Cardiac muscle cell (in vitro differentiated cells and primary cell): Measurements from ENCODE around the gene HIVEP2. TPM values are rescaled to one million over a fixed set of nuclear protein-coding genes. Genes with fewer than 3 reads are reported as not detected.

Experiments
- DNase-seq, 2 donors: peaks; one replicate each; pipeline versions ENCODE4 v3.0.0 to v3.0.0-alpha.2; 2010 to 2017; ENCODE audit warnings: low read depth in 1 of 2, low spot score in 1 of 2
- H3K27ac ChIP-seq: fragments of 200-600 bp; sonication (generic); 2 replicates; pipeline ENCODE4 v1.5.1; 2016
- H3K27me3 ChIP-seq: fragments of 200-600 bp; sonication (generic); 2 replicates; pipeline ENCODE4 v1.6.0; 2016; ENCODE audit warnings: control low read depth
- H3K36me3 ChIP-seq: fragments of 200-600 bp; sonication (generic); 2 replicates; pipeline ENCODE4 v1.5.1; 2016; ENCODE audit warnings: control low read depth
- H3K4me1 ChIP-seq: fragments of 200-600 bp; sonication (generic); 2 replicates; pipeline ENCODE4 v1.8.1; 2017; ENCODE audit warnings: low read depth, mild to moderate bottlenecking, mixed run types
- H3K4me3 ChIP-seq: fragments of 200-600 bp; sonication (generic); 2 replicates; pipeline ENCODE4 v1.5.1; 2016; ENCODE audit warnings: mild to moderate bottlenecking
- H3K9me3 ChIP-seq: fragments of 200-600 bp; sonication (generic); 2 replicates; pipeline ENCODE4 v1.5.1; 2017; ENCODE audit warnings: low read depth, mild to moderate bottlenecking, control low read depth
- polyA plus RNA-seq: library from polyadenylated mRNA; unstranded; fragments of >200 nt; fragmentation: Nextera tagmentation; extraction: Ambion mirVana; gene quantifications from 2 replicates; pipeline ENCODE4 v1.2.1, GENCODE V29; 2016
- total RNA-seq: library from RNA; depleted of rRNA; stranded (reverse); fragments of >200 nt; gene quantifications from 2 replicates; pipeline ENCODE4 v1.2.3, GENCODE V29; 2016
- TF ChIP-seq, protein P1 (sequence below): IDR thresholded peaks from 2 replicates; pipeline ENCODE4 v1.5.1; 2012; ENCODE audit warnings: low read depth, mild to moderate bottlenecking, low read length

Gene HIVEP2
- total and polyA plus RNA-seq, 2 experiments from 2014 or later, result 3.6 to 18.0 TPM

DNA sequence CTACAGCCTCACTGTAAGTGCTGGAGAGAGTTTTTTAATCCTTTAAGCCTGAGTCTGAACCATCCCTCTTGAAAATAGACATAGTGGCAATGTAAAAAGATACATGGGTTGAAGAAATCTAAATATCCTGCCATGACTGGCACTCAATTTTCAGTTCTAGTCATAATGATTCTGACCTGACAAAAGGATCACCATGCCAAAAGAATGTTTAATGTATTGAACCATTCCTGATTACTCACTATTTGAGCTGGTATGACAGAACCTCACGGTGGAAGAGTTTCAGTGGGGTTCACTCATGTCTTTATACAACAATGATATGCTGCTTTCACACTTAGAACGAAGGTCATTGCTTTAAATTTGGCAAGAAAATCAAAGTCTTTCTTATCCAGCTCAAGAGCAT is 93.4 kb downstream of the HIVEP2 start:
- Histone ChIP-seq H3K9me3 (no peaks in the 10 kb centered on the region), H3K36me3 (no peaks in the 10 kb centered on the region), H3K4me3 (no peak overlapping the region), H3K27me3 (no peaks in the 10 kb centered on the region), H3K27ac (no peak overlapping the region), H3K4me1 (peaks cover 27% of the 10 kb centered on the region)
- no peak for DNase-seq
- TF ChIP-seq, protein P1, sequence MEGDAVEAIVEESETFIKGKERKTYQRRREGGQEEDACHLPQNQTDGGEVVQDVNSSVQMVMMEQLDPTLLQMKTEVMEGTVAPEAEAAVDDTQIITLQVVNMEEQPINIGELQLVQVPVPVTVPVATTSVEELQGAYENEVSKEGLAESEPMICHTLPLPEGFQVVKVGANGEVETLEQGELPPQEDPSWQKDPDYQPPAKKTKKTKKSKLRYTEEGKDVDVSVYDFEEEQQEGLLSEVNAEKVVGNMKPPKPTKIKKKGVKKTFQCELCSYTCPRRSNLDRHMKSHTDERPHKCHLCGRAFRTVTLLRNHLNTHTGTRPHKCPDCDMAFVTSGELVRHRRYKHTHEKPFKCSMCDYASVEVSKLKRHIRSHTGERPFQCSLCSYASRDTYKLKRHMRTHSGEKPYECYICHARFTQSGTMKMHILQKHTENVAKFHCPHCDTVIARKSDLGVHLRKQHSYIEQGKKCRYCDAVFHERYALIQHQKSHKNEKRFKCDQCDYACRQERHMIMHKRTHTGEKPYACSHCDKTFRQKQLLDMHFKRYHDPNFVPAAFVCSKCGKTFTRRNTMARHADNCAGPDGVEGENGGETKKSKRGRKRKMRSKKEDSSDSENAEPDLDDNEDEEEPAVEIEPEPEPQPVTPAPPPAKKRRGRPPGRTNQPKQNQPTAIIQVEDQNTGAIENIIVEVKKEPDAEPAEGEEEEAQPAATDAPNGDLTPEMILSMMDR, result no peak

DNA sequence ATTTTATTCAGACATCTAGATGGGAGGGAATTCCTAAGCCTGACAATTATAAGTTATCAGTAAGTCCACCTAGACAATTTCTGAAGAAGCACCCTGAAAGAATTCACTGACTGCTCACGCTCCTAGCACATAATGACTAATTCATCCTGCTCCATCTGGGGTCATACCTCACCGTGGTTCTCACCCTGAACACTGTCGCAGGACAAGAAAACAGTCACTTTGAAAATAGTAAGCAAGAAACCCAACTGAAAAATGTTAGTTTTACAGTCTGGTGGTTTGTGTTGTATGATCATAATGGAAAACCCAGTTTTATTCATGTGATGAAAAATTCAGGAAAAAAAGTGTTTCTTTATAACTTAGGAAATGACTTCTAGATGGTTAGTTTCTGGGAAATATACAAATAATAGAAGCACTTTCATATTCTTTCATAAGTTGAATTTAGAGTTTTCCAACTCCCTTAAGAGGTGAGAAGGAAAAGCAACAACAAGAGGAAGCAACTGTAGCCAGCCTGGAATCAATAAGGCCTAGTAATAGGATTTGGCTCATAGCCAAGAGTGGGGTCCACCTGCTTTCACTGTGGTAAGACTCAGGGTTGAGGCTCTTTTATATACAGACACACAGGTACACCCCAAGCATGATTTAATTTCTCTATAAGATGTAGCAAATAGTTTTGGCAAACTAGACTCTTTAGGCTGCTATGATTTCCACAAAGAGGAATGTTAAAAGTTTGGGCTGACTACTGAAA is 94.1 kb downstream of the HIVEP2 start:
- no peak overlapping the region for H3K27ac ChIP-seq
- H3K9me3 ChIP-seq, result no peaks in the 10 kb centered on the region
- H3K27me3 ChIP-seq, result no peaks in the 10 kb centered on the region
- no peaks in the 10 kb centered on the region for H3K36me3 ChIP-seq
- peak in 1 of 2 donors; percentile 39 for DNase-seq
- TF ChIP-seq, protein P1, result no peak
- no peak overlapping the region for H3K4me3 ChIP-seq
- H3K4me1 ChIP-seq, result peaks cover 32% of the 10 kb centered on the region

DNA sequence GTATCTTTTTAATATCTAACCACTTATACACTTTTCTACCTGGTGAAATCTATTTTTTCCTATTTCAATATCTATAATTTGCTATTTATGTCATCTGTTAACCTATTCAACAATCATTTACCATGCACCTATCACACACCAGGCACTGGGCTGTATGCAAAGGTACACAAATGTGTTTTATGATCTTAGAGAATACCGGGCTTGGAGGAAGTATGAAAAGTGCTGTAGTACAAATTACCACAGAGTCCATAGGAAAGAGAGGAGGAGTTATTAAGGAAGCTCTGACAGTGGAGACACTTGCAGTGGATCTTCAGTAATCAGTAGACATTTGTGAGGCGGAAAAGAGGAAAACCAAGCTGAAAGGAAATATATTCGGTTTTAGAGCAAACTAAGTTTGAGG is 96.0 kb downstream of the HIVEP2 start:
- no peak for DNase-seq
- H3K27me3 ChIP-seq, result no peaks in the 10 kb centered on the region
- H3K36me3 ChIP-seq, result no peaks in the 10 kb centered on the region
- TF ChIP-seq, protein P1, result no peak
- H3K9me3 ChIP-seq, result no peaks in the 10 kb centered on the region
- no peak overlapping the region for H3K4me3 ChIP-seq
- peaks cover 43% of the 10 kb centered on the region for H3K4me1 ChIP-seq
- H3K27ac ChIP-seq, result no peak overlapping the region

DNA sequence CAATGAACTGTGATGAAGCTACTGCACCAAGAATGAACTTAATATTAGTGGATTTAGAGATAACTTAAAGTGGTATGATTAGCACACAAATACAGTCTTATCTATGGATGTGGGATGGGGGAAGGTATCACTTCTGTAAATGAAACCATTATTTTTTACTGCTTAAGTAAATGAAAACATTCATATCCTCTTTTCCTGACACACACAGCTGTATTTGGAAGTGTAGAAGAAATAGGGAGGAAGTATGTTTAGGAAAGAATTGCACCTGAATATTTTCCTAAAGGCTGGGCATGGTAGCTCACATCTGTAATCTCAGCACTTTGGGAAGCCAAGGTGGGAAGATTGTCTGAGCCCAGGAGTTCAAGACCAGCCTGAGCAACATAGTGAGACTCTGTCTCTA is 96.8 kb downstream of the HIVEP2 start:
- no peak overlapping the region for H3K27ac ChIP-seq
- no peaks in the 10 kb centered on the region for H3K9me3 ChIP-seq
- H3K4me1 ChIP-seq, result peaks cover 43% of the 10 kb centered on the region
- TF ChIP-seq, protein P1, result no peak
- H3K36me3 ChIP-seq, result no peaks in the 10 kb centered on the region
- DNase-seq, result no peak
- no peak overlapping the region for H3K4me3 ChIP-seq
- H3K27me3 ChIP-seq, result no peaks in the 10 kb centered on the region

DNA sequence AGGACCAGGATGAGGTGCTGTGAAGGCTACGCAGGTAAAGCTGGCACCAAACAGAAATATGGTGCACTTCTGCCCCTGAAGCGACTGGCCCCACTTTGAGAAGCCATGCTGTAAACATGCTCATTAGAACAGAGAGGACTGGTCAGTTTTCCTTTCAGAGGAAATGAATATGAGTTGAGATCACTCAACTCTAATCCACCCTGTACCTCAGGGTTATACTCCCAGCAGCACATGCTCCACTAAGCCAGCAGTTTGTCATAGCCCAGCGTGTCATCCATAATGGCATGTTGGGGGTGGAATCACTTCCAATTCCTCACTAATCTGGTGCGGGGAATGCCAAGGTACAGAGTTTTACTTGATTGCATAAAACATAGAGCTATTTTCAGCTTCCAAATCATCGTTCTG is 98.1 kb downstream of the HIVEP2 start:
- peak in 1 of 2 donors; percentile 67 for DNase-seq
- Histone ChIP-seq H3K4me1 (peaks cover 46% of the 10 kb centered on the region), H3K27ac (peak overlapping the region; percentile 85), H3K4me3 (no peak overlapping the region), H3K36me3 (no peaks in the 10 kb centered on the region), H3K27me3 (no peaks in the 10 kb centered on the region), H3K9me3 (no peaks in the 10 kb centered on the region)
- TF ChIP-seq, protein P1, result no peak
